ENCODE data around the gene BRK1.

GRCh38 chr3:10145685-10146084 is 30.2 kb downstream of the BRK1 start:
- TF ChIP-seq ZC3H10 (CRISPR knock-in tag; IDR thresholded peaks at IDR 0.05) (no peak), TCF4 (CRISPR knock-in tag; IDR thresholded peaks at IDR 0.05; ENCODE audit: borderline replicate concordance) (no peak), GLIS3 (CRISPR knock-in tag; IDR thresholded peaks at IDR 0.05) (no peak), CSDC2 (CRISPR knock-in tag; IDR thresholded peaks at IDR 0.05) (no peak), ZFP30 (CRISPR knock-in tag; IDR thresholded peaks at IDR 0.05) (no peak), ZNF565 (CRISPR knock-in tag; conservative IDR thresholded peaks at IDR 0.05; ENCODE audit: low read depth) (no peak), BACH2 (CRISPR knock-in tag; IDR thresholded peaks at IDR 0.05; ENCODE audit: borderline replicate concordance) (no peak), TSHZ2 (CRISPR knock-in tag; IDR thresholded peaks at IDR 0.05) (no peak), TOX (CRISPR knock-in tag; IDR thresholded peaks at IDR 0.05; ENCODE audit: borderline replicate concordance) (no peak), PATZ1 (CRISPR knock-in tag; IDR thresholded peaks at IDR 0.05; ENCODE audit: borderline replicate concordance) (no peak), CREB5 (CRISPR knock-in tag; IDR thresholded peaks at IDR 0.05; ENCODE audit: low read depth) (no peak), ZFP3 (CRISPR knock-in tag; IDR thresholded peaks at IDR 0.05) (no peak)

Measured in SK-N-SH treated with all-trans-retinoic acid at 6 μM for 48 hours (cell line).